ENCODE measurements around the gene OAS2. TPM values are rescaled to one million over a fixed set of nuclear protein-coding genes. Genes with fewer than 3 reads are reported as not detected.

The OAS2 gene
- polyA plus RNA-seq, 1 donor (not counting 4 experiments of a cell fraction or from before 2014, with no cell fraction given), result 92.7 TPM

- dilution Hi-C loops (cut with MboI; ENCODE audit: extremely low pct_ligation_motif_present, low sequenced_read_pairs), result no loop called here
- H2AFZ ChIP-seq (ENCODE audit: control insufficient read depth, low read length), result no peak overlapping the region
- no peaks in the 10 kb centered on the region for H3K9me1 ChIP-seq (ENCODE audit: control insufficient read depth, extremely low read depth, insufficient read depth, low read length)
- no peaks in the 10 kb centered on the region for H4K20me1 ChIP-seq (ENCODE audit: control insufficient read depth, extremely low read depth, insufficient read depth, low read length)
- no peaks in the 10 kb centered on the region for H3K79me2 ChIP-seq (ENCODE audit: control insufficient read depth, insufficient read depth, low read length)
- no peak for DNase-seq (ENCODE audit: low read depth, low spot score)
- no peak overlapping the region for H3K9ac ChIP-seq (ENCODE audit: control insufficient read depth, extremely low read depth, insufficient read depth, low read length)
- no peaks in the 10 kb centered on the region for H3K27me3 ChIP-seq (ENCODE audit: control insufficient read depth, extremely low read depth, insufficient read depth, low read length)
- H3K27ac ChIP-seq (ENCODE audit: control insufficient read depth, insufficient read depth, low read length), result no peak overlapping the region
- no peak overlapping the region for H3K4me3 ChIP-seq (ENCODE audit: control insufficient read depth in 2 of 3, extremely low read depth in 1 of 3, insufficient read depth in 2 of 3, low read depth in 1 of 3, low read length in 3 of 3)
- FAIRE-seq, result no peak
- TF ChIP-seq, protein P1, sequence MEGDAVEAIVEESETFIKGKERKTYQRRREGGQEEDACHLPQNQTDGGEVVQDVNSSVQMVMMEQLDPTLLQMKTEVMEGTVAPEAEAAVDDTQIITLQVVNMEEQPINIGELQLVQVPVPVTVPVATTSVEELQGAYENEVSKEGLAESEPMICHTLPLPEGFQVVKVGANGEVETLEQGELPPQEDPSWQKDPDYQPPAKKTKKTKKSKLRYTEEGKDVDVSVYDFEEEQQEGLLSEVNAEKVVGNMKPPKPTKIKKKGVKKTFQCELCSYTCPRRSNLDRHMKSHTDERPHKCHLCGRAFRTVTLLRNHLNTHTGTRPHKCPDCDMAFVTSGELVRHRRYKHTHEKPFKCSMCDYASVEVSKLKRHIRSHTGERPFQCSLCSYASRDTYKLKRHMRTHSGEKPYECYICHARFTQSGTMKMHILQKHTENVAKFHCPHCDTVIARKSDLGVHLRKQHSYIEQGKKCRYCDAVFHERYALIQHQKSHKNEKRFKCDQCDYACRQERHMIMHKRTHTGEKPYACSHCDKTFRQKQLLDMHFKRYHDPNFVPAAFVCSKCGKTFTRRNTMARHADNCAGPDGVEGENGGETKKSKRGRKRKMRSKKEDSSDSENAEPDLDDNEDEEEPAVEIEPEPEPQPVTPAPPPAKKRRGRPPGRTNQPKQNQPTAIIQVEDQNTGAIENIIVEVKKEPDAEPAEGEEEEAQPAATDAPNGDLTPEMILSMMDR (optimal IDR thresholded peaks at IDR 0.05 in 1 of 3, IDR thresholded peaks at IDR 0.05 in 1 of 3, conservative IDR thresholded peaks at IDR 0.05 in 1 of 3; ENCODE audit: extremely low read depth in 1 of 3, insufficient read depth in 2 of 3, low read length in 3 of 3), result no peak
- TF ChIP-seq EZH2 (IDR thresholded peaks at IDR 0.05; ENCODE audit: low read length), result no peak
- no peak overlapping the region for H3K4me2 ChIP-seq (ENCODE audit: control insufficient read depth, extremely low read depth, insufficient read depth, low read depth, low read length)
- no peaks in the 10 kb centered on the region for H3K9me3 ChIP-seq (ENCODE audit: control insufficient read depth, low read depth, low read length)
- peaks cover 0 to 14% of the 10 kb centered on the region in 2 experiments for H3K36me3 ChIP-seq (ENCODE audit: control insufficient read depth in 2 of 2, extremely low read depth in 1 of 2, insufficient read depth in 2 of 2, low read length in 2 of 2)
- no peaks in the 10 kb centered on the region for H3K4me1 ChIP-seq (ENCODE audit: control insufficient read depth, extremely low read depth, insufficient read depth, low read length)
These were observed 18.2 kb downstream of the OAS2 start for GRCh38 chr12:112996501-112996900.

DNA sequence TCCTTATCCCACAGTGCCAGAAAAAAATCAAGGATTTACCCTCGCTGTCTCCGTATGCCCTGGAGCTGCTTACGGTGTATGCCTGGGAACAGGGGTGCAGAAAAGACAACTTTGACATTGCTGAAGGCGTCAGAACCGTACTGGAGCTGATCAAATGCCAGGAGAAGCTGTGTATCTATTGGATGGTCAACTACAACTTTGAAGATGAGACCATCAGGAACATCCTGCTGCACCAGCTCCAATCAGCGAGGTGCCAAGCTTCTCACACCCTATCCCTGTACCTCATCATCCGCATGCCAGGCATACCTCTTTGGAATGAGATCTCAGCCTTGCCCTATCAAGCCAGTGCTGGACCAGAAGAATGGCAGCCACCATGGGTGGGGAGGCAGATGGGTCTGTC lies 19.2 kb downstream of the OAS2 start:
- H3K4me3 ChIP-seq (ENCODE audit: control insufficient read depth in 2 of 3, extremely low read depth in 1 of 3, insufficient read depth in 2 of 3, low read depth in 1 of 3, low read length in 3 of 3), result no peak overlapping the region
- no peaks in the 10 kb centered on the region for H3K27me3 ChIP-seq (ENCODE audit: control insufficient read depth, extremely low read depth, insufficient read depth, low read length)
- DNase-seq (ENCODE audit: low read depth, low spot score) (no peak), FAIRE-seq (no peak)
- no peak overlapping the region for H3K4me2 ChIP-seq (ENCODE audit: control insufficient read depth, extremely low read depth, insufficient read depth, low read depth, low read length)
- H2AFZ ChIP-seq (ENCODE audit: control insufficient read depth, low read length), result no peak overlapping the region
- H3K79me2 ChIP-seq (ENCODE audit: control insufficient read depth, insufficient read depth, low read length), result no peaks in the 10 kb centered on the region
- dilution Hi-C loops (cut with MboI; ENCODE audit: extremely low pct_ligation_motif_present, low sequenced_read_pairs), result no loop called here
- H4K20me1 ChIP-seq (ENCODE audit: control insufficient read depth, extremely low read depth, insufficient read depth, low read length), result no peaks in the 10 kb centered on the region
- TF ChIP-seq, protein P1 (optimal IDR thresholded peaks at IDR 0.05 in 1 of 3, IDR thresholded peaks at IDR 0.05 in 1 of 3, conservative IDR thresholded peaks at IDR 0.05 in 1 of 3; ENCODE audit: extremely low read depth in 1 of 3, insufficient read depth in 2 of 3, low read length in 3 of 3), result no peak
- TF ChIP-seq EZH2 (IDR thresholded peaks at IDR 0.05; ENCODE audit: low read length), result no peak
- no peaks in the 10 kb centered on the region for H3K4me1 ChIP-seq (ENCODE audit: control insufficient read depth, extremely low read depth, insufficient read depth, low read length)
- no peaks in the 10 kb centered on the region for H3K9me1 ChIP-seq (ENCODE audit: control insufficient read depth, extremely low read depth, insufficient read depth, low read length)
- H3K36me3 ChIP-seq (ENCODE audit: control insufficient read depth in 2 of 2, extremely low read depth in 1 of 2, insufficient read depth in 2 of 2, low read length in 2 of 2), result peaks cover 0 to 16% of the 10 kb centered on the region in 2 experiments
- H3K27ac ChIP-seq (ENCODE audit: control insufficient read depth, insufficient read depth, low read length), result no peak overlapping the region
- H3K9me3 ChIP-seq (ENCODE audit: control insufficient read depth, low read depth, low read length), result no peaks in the 10 kb centered on the region
- no peak overlapping the region for H3K9ac ChIP-seq (ENCODE audit: control insufficient read depth, extremely low read depth, insufficient read depth, low read length)

Measured in keratinocyte (primary cell).